AG20443 (cell line): Measurements from ENCODE around the gene SLIT3.
A peak's percentile ranks its signal among the peaks of the same experiment; 100 is the strongest.

Experiments
- DNase-seq: peaks from one replicate; pipeline ENCODE4 v3.0.0; 2012; ENCODE audit warnings: low spot score, mixed read lengths

Gene SLIT3

GRCh38 chr5:168886157-168886556, 414.8 kb downstream of the SLIT3 start:
- DNase-seq = no peak

- DNase-seq = peak; percentile 41
Observed at GRCh38 chr5:168885324-168886120, 415.4 kb downstream of the SLIT3 start.

GRCh38 chr5:168883991-168884390, 416.9 kb downstream of the SLIT3 start:
- no peak for DNase-seq

- DNase-seq = no peak
Observed at GRCh38 chr5:168883281-168883741, 417.6 kb downstream of the SLIT3 start.

- no peak for DNase-seq
Observed at GRCh38 chr5:168882283-168882682, 418.7 kb downstream of the SLIT3 start.

GRCh38 chr5:168881427-168882149, 419.4 kb downstream of the SLIT3 start:
- DNase-seq = no peak

GRCh38 chr5:168879929-168880328, 421.0 kb downstream of the SLIT3 start:
- no peak for DNase-seq

GRCh38 chr5:168879331-168879730, 421.6 kb downstream of the SLIT3 start:
- DNase-seq = no peak

GRCh38 chr5:168878135-168878745, 422.7 kb downstream of the SLIT3 start:
- DNase-seq = no peak

- DNase-seq = no peak
Observed at GRCh38 chr5:168877132-168877892, 423.6 kb downstream of the SLIT3 start.

- DNase-seq = no peak
Observed at GRCh38 chr5:168876419-168876818, 424.5 kb downstream of the SLIT3 start.

GRCh38 chr5:168875832-168876231, 425.1 kb downstream of the SLIT3 start:
- peak; percentile 41 for DNase-seq

- no peak for DNase-seq
Observed at GRCh38 chr5:168874713-168875380, 426.1 kb downstream of the SLIT3 start.

- DNase-seq = no peak
Observed at GRCh38 chr5:168872246-168872645, 428.7 kb downstream of the SLIT3 start.

GRCh38 chr5:168870910-168871309, 430.0 kb downstream of the SLIT3 start:
- no peak for DNase-seq

- no peak for DNase-seq
Observed at GRCh38 chr5:168869615-168870227, 431.2 kb downstream of the SLIT3 start.

GRCh38 chr5:168867241-168867640, 433.7 kb downstream of the SLIT3 start:
- DNase-seq = no peak

GRCh38 chr5:168865968-168866367, 435.0 kb downstream of the SLIT3 start:
- peak; percentile 43 for DNase-seq

- no peak for DNase-seq
Observed at GRCh38 chr5:168863021-168863420, 437.9 kb downstream of the SLIT3 start.

- DNase-seq = no peak
Observed at GRCh38 chr5:168860503-168860902, 440.4 kb downstream of the SLIT3 start.

- no peak for DNase-seq
Observed at GRCh38 chr5:168860081-168860480, 440.9 kb downstream of the SLIT3 start.
